ENCODE data around the gene TNFRSF19.

DNA sequence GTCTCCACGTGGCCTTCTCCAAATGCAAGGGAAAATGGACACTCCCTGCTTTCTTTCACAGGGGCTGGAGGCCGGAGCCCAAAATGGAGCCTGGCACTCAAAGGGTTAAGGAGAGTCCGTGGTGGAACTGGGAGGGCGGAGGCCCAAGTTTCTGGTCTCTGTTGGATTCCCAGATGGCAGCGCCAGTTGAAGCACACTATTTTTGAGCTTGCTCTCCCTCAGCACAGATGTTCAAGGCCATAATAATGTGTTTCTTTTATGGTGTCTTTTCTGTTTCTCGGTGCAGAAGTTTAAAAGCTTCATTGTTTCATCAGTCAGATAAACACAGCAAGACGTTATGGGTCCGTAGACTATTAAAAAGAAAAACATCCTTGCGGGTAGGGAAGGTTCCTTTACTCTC, 67.6 kb downstream of the TNFRSF19 start:
- TF ChIP-seq BORCS8-MEF2B (CRISPR knock-in tag; IDR thresholded peaks at IDR 0.05) (no peak), GTF2F1 (IDR thresholded peaks at IDR 0.05; ENCODE audit: low read length) (no peak), ZSCAN20 (CRISPR knock-in tag; IDR thresholded peaks at IDR 0.05; ENCODE audit: borderline replicate concordance) (no peak), ZKSCAN5 (CRISPR knock-in tag; IDR thresholded peaks at IDR 0.05) (no peak), TAF15 (IDR thresholded peaks at IDR 0.05; ENCODE audit: low read depth, low read length, poor library complexity, severe bottlenecking) (no peak), JUND (CRISPR knock-in tag; IDR thresholded peaks at IDR 0.05) (no peak)
- TF ChIP-seq, protein P1, sequence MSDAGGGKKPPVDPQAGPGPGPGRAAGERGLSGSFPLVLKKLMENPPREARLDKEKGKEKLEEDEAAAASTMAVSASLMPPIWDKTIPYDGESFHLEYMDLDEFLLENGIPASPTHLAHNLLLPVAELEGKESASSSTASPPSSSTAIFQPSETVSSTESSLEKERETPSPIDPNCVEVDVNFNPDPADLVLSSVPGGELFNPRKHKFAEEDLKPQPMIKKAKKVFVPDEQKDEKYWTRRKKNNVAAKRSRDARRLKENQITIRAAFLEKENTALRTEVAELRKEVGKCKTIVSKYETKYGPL (CRISPR knock-in tag; IDR thresholded peaks at IDR 0.05), result no peak
- TF ChIP-seq, protein P2, sequence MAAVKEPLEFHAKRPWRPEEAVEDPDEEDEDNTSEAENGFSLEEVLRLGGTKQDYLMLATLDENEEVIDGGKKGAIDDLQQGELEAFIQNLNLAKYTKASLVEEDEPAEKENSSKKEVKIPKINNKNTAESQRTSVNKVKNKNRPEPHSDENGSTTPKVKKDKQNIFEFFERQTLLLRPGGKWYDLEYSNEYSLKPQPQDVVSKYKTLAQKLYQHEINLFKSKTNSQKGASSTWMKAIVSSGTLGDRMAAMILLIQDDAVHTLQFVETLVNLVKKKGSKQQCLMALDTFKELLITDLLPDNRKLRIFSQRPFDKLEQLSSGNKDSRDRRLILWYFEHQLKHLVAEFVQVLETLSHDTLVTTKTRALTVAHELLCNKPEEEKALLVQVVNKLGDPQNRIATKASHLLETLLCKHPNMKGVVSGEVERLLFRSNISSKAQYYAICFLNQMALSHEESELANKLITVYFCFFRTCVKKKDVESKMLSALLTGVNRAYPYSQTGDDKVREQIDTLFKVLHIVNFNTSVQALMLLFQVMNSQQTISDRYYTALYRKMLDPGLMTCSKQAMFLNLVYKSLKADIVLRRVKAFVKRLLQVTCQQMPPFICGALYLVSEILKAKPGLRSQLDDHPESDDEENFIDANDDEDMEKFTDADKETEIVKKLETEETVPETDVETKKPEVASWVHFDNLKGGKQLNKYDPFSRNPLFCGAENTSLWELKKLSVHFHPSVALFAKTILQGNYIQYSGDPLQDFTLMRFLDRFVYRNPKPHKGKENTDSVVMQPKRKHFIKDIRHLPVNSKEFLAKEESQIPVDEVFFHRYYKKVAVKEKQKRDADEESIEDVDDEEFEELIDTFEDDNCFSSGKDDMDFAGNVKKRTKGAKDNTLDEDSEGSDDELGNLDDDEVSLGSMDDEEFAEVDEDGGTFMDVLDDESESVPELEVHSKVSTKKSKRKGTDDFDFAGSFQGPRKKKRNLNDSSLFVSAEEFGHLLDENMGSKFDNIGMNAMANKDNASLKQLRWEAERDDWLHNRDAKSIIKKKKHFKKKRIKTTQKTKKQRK (IDR thresholded peaks at IDR 0.05; ENCODE audit: low read length), result no peak
